ENCODE results near the gene UBTD2.

DNA sequence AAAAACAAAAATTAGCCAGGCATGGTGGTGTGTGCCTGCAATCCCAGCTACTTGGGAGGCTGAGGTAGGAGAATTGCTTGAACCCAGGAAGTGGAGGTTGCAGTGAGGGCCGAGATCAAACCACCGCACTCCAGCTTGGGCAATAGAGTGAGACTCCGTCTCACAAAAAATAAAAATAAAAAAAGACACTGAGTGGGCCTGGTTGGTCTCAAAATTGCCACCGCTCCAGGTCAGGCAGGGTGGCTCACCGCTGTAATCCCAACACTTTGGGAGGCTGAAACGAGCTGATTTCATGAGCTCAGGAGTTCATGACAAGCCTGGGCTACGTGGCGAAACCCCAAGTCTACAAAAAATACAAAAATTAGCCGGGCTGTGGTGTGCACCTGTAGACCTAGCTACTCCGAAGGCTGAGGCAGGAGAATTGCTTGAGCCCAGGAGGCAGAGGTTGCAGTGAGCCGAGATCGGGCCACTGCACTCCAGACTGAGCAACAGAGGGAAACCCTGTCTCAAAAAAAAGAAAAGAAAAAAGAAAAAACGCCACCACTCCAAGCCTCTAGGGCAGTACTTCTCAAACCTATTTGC lies 97.4 kb downstream of the UBTD2 start:
- TF ChIP-seq, protein P1, sequence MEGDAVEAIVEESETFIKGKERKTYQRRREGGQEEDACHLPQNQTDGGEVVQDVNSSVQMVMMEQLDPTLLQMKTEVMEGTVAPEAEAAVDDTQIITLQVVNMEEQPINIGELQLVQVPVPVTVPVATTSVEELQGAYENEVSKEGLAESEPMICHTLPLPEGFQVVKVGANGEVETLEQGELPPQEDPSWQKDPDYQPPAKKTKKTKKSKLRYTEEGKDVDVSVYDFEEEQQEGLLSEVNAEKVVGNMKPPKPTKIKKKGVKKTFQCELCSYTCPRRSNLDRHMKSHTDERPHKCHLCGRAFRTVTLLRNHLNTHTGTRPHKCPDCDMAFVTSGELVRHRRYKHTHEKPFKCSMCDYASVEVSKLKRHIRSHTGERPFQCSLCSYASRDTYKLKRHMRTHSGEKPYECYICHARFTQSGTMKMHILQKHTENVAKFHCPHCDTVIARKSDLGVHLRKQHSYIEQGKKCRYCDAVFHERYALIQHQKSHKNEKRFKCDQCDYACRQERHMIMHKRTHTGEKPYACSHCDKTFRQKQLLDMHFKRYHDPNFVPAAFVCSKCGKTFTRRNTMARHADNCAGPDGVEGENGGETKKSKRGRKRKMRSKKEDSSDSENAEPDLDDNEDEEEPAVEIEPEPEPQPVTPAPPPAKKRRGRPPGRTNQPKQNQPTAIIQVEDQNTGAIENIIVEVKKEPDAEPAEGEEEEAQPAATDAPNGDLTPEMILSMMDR (IDR thresholded peaks at IDR 0.05), result no peak
- TF ChIP-seq POLR2A (IDR thresholded peaks at IDR 0.05), result no peak
